HepG2 (cell line): Measurements from ENCODE around the gene GNB3. TPM values are rescaled to one million over a fixed set of nuclear protein-coding genes. Genes with fewer than 3 reads are reported as not detected.
A peak's percentile ranks its signal among the peaks of the same experiment; 100 is the strongest.

Experiments used
- CEBPG ChIP-seq: IDR thresholded peaks from 2 replicates; pipeline ENCODE4 v1.6.1; 2016
- GABPB1 ChIP-seq: IDR thresholded peaks from 2 replicates; pipeline ENCODE4 v1.6.1; 2016; ENCODE audit warnings: mild to moderate bottlenecking, missing genetic modification reagents, moderate library complexity, missing compliant biosample characterization
- HDAC2 ChIP-seq: sonication (generic); formaldehyde crosslinking; IDR thresholded peaks from 2 replicates; pipeline ENCODE4 v1.4.0; 2020; ENCODE audit warnings: missing genetic modification reagents
- KLF15 ChIP-seq: sonication (generic); formaldehyde crosslinking; IDR thresholded peaks from 2 replicates; pipeline ENCODE4 v1.8.1; 2023; ENCODE audit warnings: borderline replicate concordance, mild to moderate bottlenecking, inconsistent platforms, missing genetic modification reagents, mixed read lengths
- KMT2A ChIP-seq: sonication (generic); formaldehyde crosslinking; IDR thresholded peaks from 2 replicates; pipeline ENCODE4 v1.4.0; 2020; ENCODE audit warnings: missing genetic modification reagents
- NFATC3 ChIP-seq: sonication (generic); formaldehyde crosslinking; IDR thresholded peaks from 2 replicates; pipeline ENCODE4 v1.5.1; 2020; ENCODE audit warnings: mild to moderate bottlenecking, missing genetic modification reagents
- PCBP2 ChIP-seq: fragments of 200-400 bp; formaldehyde crosslinking; optimal IDR thresholded peaks from 2 replicates; pipeline ENCODE3; 2018; ENCODE audit warnings: low read length, low read depth; ENCODE audit not compliant: poor library complexity, severe bottlenecking
- RCOR2 ChIP-seq: IDR thresholded peaks from 2 replicates; pipeline ENCODE4 v1.6.1; 2016; ENCODE audit warnings: missing biosample characterization, missing genetic modification reagents
- ZC3H4 ChIP-seq: sonication (generic); formaldehyde crosslinking; IDR thresholded peaks from 2 replicates; pipeline ENCODE4 v1.4.0; 2020; ENCODE audit warnings: missing genetic modification reagents, borderline replicate concordance
- ZFAT ChIP-seq: sonication (generic); formaldehyde crosslinking; conservative IDR thresholded peaks from 2 replicates; pipeline ENCODE4 v1.8.1; 2023; ENCODE audit warnings: missing genetic modification reagents, inconsistent platforms
- ZFP36 ChIP-seq: fragments of 150-350 bp; IDR thresholded peaks from 2 replicates; pipeline ENCODE4 v1.6.1; 2018; ENCODE audit warnings: borderline replicate concordance, low read length, low read depth; ENCODE audit not compliant: partially characterized antibody
- ZFP36L1 ChIP-seq: sonication (generic); formaldehyde crosslinking; IDR thresholded peaks from 2 replicates; pipeline ENCODE4 v1.8.0; 2022; ENCODE audit warnings: mild to moderate bottlenecking, missing genetic modification reagents, moderate library complexity
- ZNF225 ChIP-seq: sonication (generic); formaldehyde crosslinking; IDR thresholded peaks from 2 replicates; pipeline ENCODE4 v1.4.0; 2020; ENCODE audit warnings: mild to moderate bottlenecking, missing genetic modification reagents
- polyA plus RNA-seq, 8 experiments: library from polyadenylated mRNA; depleted of rRNA in 3 of 8; stranded (reverse) in 7 of 8; unstranded in 1 of 8; fragments of >200 nt; fragmentation: Illumina TruSeq in 4 of 8; extraction: Trizol in 4 of 8; gene quantifications; 2 replicates each; pipeline versions ENCODE4 v1.2.1 to v1.2.3, GENCODE V29; 2011 to 2016; ENCODE audit warnings: low read depth in 4 of 8, missing spikeins in 1 of 8, mixed read lengths in 1 of 8; ENCODE audit not compliant: insufficient read depth in 1 of 8
- total RNA-seq, 5 experiments: library from RNA; depleted of rRNA; stranded (reverse); fragments of >200 nt; fragmentation: Illumina TruSeq; extraction: Trizol; gene quantifications; 2 replicates each; pipeline ENCODE4 v1.2.3, GENCODE V29; 2016; ENCODE audit warnings: low read depth in 1 of 5
- TF ChIP-seq, protein P1 (sequence below): sonication (generic); formaldehyde crosslinking; IDR thresholded peaks from 2 replicates; pipeline ENCODE4 v1.9.0; 2021; ENCODE audit warnings: missing genetic modification reagents, borderline replicate concordance
- TF ChIP-seq, protein P2 (sequence below): sonication (generic); formaldehyde crosslinking; IDR thresholded peaks from 2 replicates; pipeline ENCODE4 v1.5.1; 2020; ENCODE audit warnings: mild to moderate bottlenecking, missing genetic modification reagents, borderline replicate concordance
- TF ChIP-seq, protein P3 (sequence below): sonication (generic); formaldehyde crosslinking; conservative IDR thresholded peaks from 2 replicates; pipeline ENCODE4 v1.4.0; 2020; ENCODE audit warnings: missing genetic modification reagents
- TF ChIP-seq, protein P4 (sequence below): sonication (generic); formaldehyde crosslinking; IDR thresholded peaks from 2 replicates; pipeline ENCODE4 v1.8.1; 2023; ENCODE audit warnings: mild to moderate bottlenecking, missing genetic modification reagents

The GNB3 gene
- total and polyA plus RNA-seq, 2 of the 13 experiments (the other 11 are each of a cell fraction or from before 2014, with no cell fraction given) = 1.3 to 3.6 TPM

DNA sequence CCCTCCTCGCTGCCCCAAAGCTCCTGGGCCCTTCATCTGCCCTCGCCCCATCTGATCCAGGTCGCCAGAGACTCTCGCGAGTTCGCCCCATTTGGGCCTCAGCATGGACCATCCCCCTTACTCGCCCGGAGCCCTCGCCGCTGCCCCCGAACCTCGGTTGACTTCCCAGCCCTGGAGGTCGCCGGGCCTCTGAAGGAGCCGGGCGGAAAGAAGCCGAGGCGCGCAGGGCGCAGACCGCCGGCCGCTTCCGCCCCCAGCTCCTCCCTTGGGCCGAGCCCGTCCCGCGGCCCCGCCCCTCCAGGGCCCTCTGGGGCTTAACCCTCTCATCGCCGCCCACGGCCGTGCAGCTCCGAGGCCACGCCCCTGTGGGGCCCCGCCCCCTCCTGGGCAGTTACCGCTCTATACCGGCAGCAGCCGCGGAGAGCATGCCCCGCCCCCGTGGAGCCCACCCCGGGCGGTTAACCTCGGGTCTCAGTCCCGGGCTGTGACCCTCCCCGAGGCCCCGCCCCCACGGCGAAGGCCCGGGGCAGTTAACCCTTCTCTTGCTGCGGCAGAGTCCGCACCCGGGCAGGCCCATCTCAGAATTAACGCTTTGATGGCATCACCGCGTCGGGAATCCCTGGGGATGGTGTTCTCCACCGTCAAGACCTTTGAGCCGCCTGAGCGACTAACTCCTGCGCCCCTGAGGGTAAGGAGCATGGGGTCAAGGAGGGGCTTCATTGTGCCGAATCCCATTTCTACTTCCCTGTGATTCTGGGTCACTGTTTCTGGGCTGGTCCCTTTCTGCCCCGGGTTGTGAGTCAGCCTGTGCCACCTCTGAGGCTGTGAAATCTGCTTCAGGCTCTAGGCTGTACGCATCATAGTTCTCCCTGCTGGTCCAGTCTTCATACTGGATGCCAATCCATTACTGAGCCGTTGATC lies 32.6 kb downstream of the GNB3 start, which contains the start of gene SPSB2 (continued):
- TF ChIP-seq, protein P1, sequence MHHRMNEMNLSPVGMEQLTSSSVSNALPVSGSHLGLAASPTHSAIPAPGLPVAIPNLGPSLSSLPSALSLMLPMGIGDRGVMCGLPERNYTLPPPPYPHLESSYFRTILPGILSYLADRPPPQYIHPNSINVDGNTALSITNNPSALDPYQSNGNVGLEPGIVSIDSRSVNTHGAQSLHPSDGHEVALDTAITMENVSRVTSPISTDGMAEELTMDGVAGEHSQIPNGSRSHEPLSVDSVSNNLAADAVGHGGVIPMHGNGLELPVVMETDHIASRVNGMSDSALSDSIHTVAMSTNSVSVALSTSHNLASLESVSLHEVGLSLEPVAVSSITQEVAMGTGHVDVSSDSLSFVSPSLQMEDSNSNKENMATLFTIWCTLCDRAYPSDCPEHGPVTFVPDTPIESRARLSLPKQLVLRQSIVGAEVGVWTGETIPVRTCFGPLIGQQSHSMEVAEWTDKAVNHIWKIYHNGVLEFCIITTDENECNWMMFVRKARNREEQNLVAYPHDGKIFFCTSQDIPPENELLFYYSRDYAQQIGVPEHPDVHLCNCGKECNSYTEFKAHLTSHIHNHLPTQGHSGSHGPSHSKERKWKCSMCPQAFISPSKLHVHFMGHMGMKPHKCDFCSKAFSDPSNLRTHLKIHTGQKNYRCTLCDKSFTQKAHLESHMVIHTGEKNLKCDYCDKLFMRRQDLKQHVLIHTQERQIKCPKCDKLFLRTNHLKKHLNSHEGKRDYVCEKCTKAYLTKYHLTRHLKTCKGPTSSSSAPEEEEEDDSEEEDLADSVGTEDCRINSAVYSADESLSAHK (CRISPR knock-in tag) = no peak
- TF ChIP-seq GABPB1 (peak; percentile 88), ZNF225 (no peak), KLF15 (0 out of 2 replicates have a peak, but pooled peaks have one; percentile 1), NFATC3 (CRISPR knock-in tag) (no peak), HDAC2 (CRISPR knock-in tag) (peak; percentile 59), ZC3H4 (CRISPR knock-in tag) (no peak), ZFP36L1 (CRISPR knock-in tag) (0 out of 2 replicates have a peak, but pooled peaks have one; percentile 31), CEBPG (peak; percentile 19; the same call in 1 of the 2 replicates), ZFP36 (no peak), PCBP2 (no peak), KMT2A (CRISPR knock-in tag) (peak; percentile 32; the same call in 1 of the 2 replicates), ZFAT (CRISPR knock-in tag) (peak; percentile 61; the same call in 1 of the 2 replicates), RCOR2 (CRISPR knock-in tag) (no peak; the same call in 1 of the 2 replicates)
- TF ChIP-seq, protein P2, sequence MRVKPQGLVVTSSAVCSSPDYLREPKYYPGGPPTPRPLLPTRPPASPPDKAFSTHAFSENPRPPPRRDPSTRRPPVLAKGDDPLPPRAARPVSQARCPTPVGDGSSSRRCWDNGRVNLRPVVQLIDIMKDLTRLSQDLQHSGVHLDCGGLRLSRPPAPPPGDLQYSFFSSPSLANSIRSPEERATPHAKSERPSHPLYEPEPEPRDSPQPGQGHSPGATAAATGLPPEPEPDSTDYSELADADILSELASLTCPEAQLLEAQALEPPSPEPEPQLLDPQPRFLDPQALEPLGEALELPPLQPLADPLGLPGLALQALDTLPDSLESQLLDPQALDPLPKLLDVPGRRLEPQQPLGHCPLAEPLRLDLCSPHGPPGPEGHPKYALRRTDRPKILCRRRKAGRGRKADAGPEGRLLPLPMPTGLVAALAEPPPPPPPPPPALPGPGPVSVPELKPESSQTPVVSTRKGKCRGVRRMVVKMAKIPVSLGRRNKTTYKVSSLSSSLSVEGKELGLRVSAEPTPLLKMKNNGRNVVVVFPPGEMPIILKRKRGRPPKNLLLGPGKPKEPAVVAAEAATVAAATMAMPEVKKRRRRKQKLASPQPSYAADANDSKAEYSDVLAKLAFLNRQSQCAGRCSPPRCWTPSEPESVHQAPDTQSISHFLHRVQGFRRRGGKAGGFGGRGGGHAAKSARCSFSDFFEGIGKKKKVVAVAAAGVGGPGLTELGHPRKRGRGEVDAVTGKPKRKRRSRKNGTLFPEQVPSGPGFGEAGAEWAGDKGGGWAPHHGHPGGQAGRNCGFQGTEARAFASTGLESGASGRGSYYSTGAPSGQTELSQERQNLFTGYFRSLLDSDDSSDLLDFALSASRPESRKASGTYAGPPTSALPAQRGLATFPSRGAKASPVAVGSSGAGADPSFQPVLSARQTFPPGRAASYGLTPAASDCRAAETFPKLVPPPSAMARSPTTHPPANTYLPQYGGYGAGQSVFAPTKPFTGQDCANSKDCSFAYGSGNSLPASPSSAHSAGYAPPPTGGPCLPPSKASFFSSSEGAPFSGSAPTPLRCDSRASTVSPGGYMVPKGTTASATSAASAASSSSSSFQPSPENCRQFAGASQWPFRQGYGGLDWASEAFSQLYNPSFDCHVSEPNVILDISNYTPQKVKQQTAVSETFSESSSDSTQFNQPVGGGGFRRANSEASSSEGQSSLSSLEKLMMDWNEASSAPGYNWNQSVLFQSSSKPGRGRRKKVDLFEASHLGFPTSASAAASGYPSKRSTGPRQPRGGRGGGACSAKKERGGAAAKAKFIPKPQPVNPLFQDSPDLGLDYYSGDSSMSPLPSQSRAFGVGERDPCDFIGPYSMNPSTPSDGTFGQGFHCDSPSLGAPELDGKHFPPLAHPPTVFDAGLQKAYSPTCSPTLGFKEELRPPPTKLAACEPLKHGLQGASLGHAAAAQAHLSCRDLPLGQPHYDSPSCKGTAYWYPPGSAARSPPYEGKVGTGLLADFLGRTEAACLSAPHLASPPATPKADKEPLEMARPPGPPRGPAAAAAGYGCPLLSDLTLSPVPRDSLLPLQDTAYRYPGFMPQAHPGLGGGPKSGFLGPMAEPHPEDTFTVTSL (CRISPR knock-in tag) = no peak
- TF ChIP-seq, protein P3, sequence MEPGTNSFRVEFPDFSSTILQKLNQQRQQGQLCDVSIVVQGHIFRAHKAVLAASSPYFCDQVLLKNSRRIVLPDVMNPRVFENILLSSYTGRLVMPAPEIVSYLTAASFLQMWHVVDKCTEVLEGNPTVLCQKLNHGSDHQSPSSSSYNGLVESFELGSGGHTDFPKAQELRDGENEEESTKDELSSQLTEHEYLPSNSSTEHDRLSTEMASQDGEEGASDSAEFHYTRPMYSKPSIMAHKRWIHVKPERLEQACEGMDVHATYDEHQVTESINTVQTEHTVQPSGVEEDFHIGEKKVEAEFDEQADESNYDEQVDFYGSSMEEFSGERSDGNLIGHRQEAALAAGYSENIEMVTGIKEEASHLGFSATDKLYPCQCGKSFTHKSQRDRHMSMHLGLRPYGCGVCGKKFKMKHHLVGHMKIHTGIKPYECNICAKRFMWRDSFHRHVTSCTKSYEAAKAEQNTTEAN (CRISPR knock-in tag) = no peak
- TF ChIP-seq, protein P4, sequence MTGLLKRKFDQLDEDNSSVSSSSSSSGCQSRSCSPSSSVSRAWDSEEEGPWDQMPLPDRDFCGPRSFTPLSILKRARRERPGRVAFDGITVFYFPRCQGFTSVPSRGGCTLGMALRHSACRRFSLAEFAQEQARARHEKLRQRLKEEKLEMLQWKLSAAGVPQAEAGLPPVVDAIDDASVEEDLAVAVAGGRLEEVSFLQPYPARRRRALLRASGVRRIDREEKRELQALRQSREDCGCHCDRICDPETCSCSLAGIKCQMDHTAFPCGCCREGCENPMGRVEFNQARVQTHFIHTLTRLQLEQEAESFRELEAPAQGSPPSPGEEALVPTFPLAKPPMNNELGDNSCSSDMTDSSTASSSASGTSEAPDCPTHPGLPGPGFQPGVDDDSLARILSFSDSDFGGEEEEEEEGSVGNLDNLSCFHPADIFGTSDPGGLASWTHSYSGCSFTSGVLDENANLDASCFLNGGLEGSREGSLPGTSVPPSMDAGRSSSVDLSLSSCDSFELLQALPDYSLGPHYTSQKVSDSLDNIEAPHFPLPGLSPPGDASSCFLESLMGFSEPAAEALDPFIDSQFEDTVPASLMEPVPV (CRISPR knock-in tag) = peak; percentile 55; the same call in 1 of the 2 replicates
